Measurements from ENCODE around the gene BMF. TPM values are rescaled to one million over a fixed set of nuclear protein-coding genes. Genes with fewer than 3 reads are reported as not detected.

The BMF gene
- total RNA-seq, 1 experiment from 2014 or later = 13.2 TPM

- Histone ChIP-seq H4K8ac (replicated peaks; ENCODE audit: insufficient read length, low read depth, low read length) (no peak overlapping the region), H2BK20ac (ENCODE audit: low read depth, low read length, poor library complexity, severe bottlenecking) (no peak overlapping the region), H3K27ac (ENCODE audit: insufficient read length, low read depth, low read length) (no peak overlapping the region), H3K18ac (ENCODE audit: insufficient read length, low read depth, low read length) (no peak overlapping the region), H3K9me3 (ENCODE audit: control insufficient read depth, low read depth, low read length) (no peaks in the 10 kb centered on the region), H3K4ac (ENCODE audit: low read depth, low read length) (no peak overlapping the region), H4K20me1 (ENCODE audit: control insufficient read depth, insufficient read depth, insufficient read length) (no peaks in the 10 kb centered on the region), H2BK12ac (ENCODE audit: insufficient read length, low read depth, low read length) (no peak overlapping the region), H3K79me1 (ENCODE audit: insufficient read depth, low read depth, low read length, poor library complexity, severe bottlenecking) (no peaks in the 10 kb centered on the region), H2BK5ac (ENCODE audit: insufficient read length, low read length) (no peak overlapping the region), H3K56ac (ENCODE audit: insufficient read length, low read depth, low read length) (no peak overlapping the region), H4K5ac (ENCODE audit: insufficient read length, low read depth, low read length) (no peak overlapping the region), H2AFZ (ENCODE audit: low read length) (no peak overlapping the region), H4K91ac (ENCODE audit: insufficient read length, low read depth, low read length) (no peak overlapping the region), H3T11ph (ENCODE audit: low read length) (no peak overlapping the region), H3K23me2 (ENCODE audit: insufficient read length, low read depth, low read length, poor library complexity, severe bottlenecking) (no peaks in the 10 kb centered on the region), H2AK5ac (ENCODE audit: insufficient read length, low read length) (no peak overlapping the region), H3K4me2 (ENCODE audit: insufficient read depth, insufficient read length, low read length) (no peak overlapping the region), H2BK15ac (ENCODE audit: low read depth, low read length) (no peak overlapping the region), H3K4me1 (ENCODE audit: insufficient read depth, low read length) (no peaks in the 10 kb centered on the region), H2BK120ac (ENCODE audit: low read depth, low read length, poor library complexity, severe bottlenecking) (no peak overlapping the region), H3K23ac (ENCODE audit: insufficient read length, low read depth, low read length) (no peak overlapping the region), H3K9ac (ENCODE audit: extremely low read depth, insufficient read length, low read length) (no peak overlapping the region), H3K79me2 (ENCODE audit: insufficient read depth, low read length) (no peaks in the 10 kb centered on the region), H3K14ac (ENCODE audit: insufficient read depth, low read length) (no peak overlapping the region), H3K27me3 (ENCODE audit: insufficient read depth, low read length) (no peaks in the 10 kb centered on the region)
- Mint-ChIP-seq H3K27ac (peak overlapping the region in 1 of 3 experiments; percentile 29; a peak in 1 of 7 replicates), H3K9me3 (no peaks in the 10 kb centered on the region), H3K4me3 (no peak overlapping the region), H3K4me1 (peaks cover 8 to 10% of the 10 kb centered on the region in 2 experiments; a peak in 3 of 4 replicates), H3K36me3 (ENCODE audit: insufficient read depth in 1 of 3, low read depth in 3 of 3) (no peaks in the 10 kb centered on the region), H3K27me3 (ENCODE audit: low read depth) (no peaks in the 10 kb centered on the region)
- peak; percentile 51; the same call in 2 of the 3 replicates for TF ChIP-seq CTCF (conservative IDR thresholded peaks at IDR 0.05)
- DNase-seq = peak; percentile 59
- WGBS (ENCODE audit: extremely low coverage, insufficient read length, low lambda C conversion rate) = no CpG with 5 or more reads among the region's 11 CpGs
Measured at GRCh38 chr15:40137303-40138200, 28.9 kb upstream of the BMF start.

Data from H9 (cell line).